Raji (cell line): Measurements from ENCODE around the gene FAM110D.

Experiments used
- POLR2A ChIP-seq: IDR thresholded peaks from 2 replicates; pipeline ENCODE4 v1.6.1; 2011; ENCODE audit warnings: low read depth, low read length, control low read depth; ENCODE audit not compliant: insufficient read depth

FAM110D gene

DNA sequence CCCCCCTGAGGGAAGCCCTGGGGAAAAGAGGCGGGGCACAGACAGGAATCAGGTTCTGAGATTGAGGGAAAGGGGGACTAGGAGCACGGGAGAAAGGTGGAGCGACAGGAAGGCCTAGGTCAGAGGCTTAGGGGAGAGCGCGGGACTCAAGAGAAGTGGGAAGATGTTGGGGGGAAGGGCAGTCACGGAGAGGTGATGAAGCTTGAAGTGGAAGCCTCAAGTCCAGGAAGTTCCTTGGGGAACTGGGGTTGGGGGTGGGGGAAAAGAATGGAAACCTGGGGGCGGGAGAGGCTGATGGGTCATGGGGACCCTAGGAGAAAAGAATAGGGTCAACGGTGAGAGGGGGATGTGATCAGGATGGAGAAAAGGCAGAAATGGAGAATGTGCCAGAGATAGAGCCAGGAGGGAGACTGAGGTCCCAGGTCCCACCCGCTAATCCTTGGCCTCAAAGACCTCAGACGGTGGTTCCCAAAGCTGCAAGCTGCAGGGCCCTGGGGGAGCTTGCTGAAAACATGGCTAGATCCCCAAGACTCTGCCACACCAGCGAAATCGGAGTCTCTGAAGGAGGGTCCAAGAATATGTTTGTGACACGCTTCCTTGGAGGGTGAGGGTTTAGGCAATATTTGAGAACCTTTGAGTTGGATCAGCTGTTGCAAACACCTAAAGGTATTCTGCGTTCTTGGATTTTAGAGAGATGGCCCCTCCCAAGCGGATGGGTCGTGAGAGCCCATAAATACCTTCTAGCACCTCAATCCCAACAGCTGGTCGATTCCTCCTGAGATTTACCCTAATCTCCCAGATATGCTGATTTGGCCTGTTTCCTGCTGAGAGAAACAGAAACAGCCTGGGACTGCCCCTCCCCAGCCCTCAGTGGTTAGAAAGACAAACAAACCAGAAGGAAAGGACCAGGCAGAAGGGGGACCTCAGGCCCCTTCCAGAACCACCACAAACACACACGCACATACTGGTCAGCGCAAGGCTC is 6.3 kb downstream of the FAM110D start:
- TF ChIP-seq POLR2A, result no peak

DNA sequence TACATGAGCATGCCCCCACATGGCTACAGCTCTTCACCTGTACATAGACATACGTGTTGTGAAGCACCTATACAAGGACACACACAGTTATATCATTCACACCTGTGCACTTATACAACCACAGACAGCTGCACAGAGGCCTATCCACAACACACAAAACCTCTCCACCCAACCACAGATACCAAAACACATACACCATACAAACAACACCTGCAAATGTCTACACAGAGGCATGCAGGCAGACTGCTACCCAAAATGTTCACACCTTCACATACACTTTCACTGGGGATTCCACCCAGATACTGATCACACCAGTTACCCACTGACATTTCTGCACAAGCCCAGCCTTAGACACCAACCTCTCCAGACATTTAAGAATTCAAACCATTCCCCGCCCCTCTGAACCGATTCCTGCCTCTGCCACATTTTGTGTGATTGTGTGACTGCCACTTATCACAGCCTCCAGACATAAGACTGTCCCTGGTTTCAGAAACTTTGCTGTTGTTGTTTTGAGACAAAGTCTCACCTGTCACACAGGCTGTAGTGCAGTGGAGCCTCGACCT is 7.9 kb downstream of the FAM110D start:
- TF ChIP-seq POLR2A, result no peak

DNA sequence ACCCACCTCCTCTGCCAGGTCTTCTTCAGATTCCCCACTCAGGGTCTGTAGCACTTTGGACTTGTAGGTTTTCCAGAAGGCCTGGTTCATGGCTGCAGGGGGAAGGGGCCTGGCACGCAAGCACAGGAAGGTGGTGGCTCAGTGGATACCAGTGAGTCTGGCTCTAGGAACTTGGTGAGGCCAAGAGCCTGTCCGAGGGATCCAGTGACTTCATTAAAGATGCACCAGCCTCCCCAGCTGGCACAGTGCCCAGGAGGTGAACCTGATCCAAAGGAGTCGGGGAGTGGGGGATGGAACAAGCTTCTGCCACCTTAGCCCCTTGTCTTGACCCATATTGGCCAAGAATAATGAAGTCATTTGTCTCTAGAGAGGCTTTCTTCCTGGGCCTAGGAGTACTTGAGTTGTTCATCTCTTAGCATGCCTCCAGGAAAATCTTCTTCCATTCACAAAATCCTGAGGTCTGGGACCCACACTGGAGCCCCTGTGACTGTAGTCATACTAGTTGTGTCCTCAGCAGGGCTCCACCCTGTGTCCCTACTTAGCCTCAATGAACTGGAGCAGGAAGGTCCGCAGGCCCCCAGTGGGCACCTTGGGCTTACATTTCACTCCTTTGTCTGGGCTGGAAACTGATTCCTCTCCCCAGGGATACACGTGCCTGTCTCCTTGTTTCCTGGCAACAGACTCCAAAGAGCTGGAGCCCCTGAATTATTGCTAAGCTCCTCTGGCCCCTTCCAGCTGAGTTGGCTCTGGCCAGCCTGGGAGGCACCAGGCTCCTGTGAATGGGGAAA is 9.7 kb downstream of the FAM110D start, which contains the start of gene C1orf232:
C1orf232 (minus strand) TSS at position 554 of the 788 bp plus-strand sequence; CDS start at position 90, 464 bp downstream.
- no peak for TF ChIP-seq POLR2A

DNA sequence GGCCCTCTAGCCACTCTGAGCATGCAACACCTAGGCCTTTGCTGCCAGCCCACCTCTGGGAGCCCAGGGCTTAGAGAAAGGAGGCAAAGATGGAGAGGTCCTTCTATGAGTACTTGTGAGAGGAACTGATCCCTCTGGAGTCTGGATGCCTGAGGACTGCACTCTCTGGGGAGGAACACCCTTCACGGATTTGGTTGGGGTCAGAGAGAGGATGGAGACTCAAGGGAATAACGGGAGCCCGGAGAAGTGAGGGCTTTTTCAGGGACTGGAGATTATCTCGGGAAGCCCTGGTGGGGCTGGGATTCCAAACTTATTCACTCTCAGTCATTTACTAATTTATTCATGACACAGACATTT is 10.3 kb downstream of the FAM110D start:
- TF ChIP-seq POLR2A, result no peak

DNA sequence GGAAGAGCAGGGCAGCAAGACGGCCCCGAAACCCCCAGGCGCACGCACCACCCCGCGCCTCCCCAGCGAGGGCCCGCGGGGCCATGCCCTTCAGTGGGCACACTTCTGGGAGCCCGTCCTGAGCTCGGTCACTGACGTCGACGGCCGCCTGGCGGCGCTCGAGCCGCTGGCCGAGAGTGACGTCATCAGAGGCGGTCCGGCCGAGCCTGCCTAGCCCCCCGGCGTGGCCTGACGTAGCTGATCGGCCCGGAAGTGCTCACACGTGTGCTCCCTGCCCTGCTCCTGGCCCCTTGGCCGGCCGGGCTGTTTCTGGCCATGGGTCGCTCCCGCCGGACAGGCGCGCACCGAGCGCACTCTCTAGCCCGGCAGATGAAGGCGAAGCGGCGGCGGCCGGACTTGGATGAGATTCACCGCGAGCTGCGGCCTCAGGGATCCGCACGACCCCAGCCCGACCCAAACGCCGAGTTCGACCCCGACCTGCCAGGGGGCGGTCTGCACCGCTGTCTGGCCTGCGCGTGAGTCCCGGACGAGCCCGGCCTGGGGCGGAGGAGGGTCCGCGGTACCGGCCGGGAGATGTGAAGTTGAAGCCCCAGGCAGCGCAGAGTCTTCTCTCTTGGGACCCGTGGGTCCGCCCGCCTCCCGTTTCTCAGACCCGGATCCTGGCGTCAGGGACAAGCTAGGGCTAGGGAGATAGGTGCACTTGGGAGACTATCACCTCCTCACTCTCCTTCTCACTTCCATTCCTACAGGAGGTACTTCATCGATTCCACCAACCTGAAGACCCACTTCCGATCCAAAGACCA is 11.0 kb downstream of the FAM110D start, which contains the start of gene ZNF593:
ZNF593 (plus strand) TSS at position 240 of the 803 bp plus-strand sequence; CDS start at position 316, 76 bp downstream.
- TF ChIP-seq POLR2A, result peak; percentile 98

DNA sequence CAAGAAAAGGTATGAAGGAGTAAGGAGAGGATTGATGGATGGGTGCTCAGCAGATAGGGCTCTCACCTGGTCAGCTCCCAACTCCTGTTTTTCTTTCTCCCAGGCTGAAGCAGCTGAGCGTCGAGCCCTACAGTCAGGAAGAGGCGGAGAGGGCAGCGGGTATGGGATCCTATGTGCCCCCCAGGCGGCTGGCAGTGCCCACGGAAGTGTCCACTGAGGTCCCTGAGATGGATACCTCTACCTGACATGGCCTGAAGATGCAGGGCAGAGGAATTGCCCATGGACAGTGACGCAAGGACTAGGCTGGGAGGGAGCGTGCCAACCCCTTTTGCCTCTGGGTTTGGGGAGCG is 11.6 kb downstream of the FAM110D start:
- TF ChIP-seq POLR2A, result no peak

DNA sequence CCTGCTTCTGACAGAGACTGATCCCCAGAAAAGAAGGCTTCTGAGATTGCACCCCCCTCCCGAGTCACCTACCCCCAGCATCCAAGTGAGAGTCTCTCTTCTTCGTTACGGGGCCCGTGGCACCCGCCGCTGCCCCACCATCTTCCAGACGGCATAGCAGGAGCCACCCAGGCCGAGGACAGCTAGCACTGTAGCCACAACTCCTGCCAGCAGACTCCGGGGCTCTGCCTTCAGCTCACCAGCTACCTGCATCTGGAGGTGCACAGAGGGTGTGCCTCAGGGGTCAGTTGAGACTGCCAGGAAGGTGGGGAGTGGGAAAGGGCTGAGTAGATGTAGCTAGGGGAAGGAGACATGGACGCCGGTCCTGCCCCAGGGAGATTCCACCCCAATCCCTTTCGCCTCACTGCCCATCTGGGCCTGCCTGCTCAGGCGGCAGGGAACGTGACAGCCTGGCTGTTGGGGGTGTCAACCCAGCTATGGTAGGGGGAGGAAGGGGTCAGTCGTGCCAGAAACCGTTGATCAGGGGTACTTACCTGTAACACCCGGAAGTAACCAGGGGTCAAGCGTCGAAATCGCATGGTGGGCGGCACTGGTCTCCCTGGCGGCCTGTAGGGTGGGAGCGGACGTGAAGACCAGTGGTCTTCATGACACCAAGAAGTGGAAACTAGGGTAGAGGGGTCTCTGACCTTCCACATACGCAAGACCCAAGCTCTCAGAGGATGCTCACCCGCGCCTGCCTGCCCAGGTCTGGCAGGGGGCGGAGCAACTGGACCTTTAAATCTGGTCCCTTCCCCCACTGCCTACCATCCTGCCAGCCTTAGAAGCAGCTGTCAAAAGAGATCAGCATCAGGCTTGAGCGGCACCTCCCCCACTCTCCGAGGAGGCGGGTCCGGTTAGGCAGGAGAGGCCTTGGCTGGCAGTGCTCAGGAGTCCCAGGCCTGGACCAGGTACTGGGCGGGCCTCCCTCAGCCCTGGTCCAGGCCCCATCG is 12.5 kb downstream of the FAM110D start, which contains the start of gene ZNF593OS:
ZNF593OS (minus strand) TSS at position 749 of the 989 bp plus-strand sequence; CDS start at position 578, 171 bp downstream.
- no peak for TF ChIP-seq POLR2A

DNA sequence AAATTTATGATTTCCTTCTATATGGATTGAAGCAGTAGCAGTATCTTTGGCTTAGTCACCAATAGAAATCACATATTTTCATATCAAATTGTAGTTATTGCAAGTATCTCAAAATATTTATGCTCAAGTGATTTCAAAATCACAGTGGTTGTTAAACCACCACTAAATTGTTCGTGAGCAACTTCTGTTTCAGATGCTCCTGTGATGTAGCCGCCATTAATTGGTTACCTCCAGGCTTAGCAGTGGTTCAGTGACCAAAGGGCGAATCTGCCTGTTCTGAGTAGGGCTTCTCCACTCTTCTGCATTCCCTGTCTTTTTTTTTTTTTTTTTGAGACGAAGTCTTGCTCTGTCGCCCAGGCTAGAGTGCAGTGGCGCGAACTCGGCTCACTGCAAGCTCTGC is 16.5 kb downstream of the FAM110D start:
- no peak for TF ChIP-seq POLR2A

DNA sequence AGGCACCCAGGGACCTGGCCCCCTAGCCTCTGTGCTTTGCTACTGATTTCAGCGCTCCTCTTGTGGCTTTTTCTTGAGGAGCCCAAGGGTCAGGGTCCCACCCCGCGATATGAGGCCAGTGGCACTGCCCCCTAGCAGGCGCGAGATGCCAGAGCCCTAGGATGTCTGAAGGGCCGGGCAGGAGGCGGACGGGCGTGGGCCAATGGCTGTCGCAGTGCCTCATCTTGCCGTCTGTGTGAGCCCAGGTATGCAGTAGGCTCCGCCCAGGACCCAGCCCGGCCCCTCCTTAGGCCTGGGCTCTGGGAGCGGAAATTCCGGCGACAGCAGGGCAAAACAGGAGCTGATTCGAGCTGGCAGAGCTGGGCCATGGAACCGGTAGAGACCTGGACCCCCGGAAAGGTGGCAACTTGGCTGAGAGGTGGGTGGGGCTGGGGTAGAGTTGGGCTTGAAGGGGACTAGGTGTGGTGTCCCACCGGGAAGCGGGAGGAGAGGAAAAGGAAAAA is 18.4 kb downstream of the FAM110D start, which contains the start of gene CNKSR1:
CNKSR1 (plus strand) TSS at position 310 of the 503 bp plus-strand sequence; CDS start at position 367, 57 bp downstream.
- TF ChIP-seq POLR2A, result no peak

DNA sequence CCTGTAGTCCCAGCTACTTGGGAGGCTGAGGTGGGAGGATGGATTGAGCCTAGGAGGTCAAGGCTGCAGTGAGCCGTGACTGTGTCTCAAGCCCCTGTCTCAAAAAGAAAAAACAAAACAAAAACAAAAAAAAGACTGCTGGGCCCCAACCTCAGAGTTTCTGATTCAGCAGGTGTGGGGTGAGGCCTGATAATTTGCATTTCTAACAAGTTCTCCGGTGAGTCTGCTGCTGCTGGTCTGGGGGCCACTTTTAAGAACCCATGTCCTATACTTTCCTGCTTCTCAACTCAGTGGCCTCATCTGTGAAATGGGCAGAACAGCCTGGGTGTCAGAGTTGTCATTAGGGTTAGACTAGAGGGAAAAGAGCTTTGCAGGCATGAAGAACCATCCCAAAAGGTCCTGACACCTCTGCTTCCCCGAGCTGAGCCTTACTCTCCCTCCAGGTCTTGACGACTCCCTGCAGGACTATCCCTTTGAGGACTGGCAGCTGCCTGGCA is 21.2 kb downstream of the FAM110D start:
- TF ChIP-seq POLR2A, result no peak

DNA sequence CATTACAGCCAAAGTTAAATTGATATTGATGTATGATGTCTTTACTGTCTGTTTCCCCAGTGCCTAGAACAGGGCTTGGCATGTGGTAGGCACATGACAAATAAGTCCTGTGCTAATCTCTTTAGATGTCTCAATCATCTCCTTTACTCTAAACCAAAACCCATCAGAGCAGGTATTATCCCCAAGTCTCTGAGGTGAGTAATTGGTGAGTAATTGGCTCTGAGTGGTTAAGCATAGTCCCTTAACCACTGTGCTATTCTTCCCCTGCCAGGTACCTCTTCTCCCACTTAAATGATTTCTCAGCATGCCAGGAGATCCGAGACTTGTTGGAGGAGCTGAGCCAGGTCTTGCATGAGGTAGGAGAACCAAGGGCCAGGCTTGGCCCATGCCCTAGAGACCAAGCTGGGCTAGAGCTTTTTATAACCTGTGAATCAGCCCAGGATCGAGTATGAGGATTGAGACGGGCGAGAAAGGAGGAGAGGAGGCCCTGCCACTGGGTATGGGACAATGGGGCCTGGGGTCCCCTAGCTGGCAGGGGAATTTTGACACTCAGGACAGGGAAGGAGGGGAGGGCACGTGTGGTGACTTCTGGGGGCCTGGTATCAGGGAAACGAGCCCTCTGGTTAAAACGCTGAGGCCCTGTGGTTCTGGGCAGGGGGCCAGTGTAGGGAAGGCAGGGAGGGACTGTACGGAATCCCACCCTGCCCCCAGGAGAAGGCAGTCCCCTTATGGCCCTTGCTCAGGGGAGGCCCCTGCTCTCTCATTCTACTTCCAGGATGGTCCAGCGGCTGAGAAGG is 22.9 kb downstream of the FAM110D start:
- no peak for TF ChIP-seq POLR2A

DNA sequence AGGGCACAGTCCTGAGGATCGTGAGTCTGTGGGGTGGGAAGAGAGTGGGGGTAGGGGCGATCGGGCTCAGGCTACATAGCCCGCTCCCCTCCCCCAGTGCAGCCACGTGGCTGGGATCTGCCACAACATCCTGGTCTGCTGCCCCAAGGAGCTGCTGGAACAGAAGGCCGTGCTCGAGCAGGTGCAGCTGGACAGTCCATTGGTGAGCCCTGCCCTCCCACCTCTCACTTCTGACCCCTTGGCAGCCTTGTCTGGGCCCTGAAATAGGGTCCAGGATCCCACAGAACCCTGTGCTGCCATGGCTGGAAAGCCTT is 23.5 kb downstream of the FAM110D start:
- TF ChIP-seq POLR2A, result no peak

DNA sequence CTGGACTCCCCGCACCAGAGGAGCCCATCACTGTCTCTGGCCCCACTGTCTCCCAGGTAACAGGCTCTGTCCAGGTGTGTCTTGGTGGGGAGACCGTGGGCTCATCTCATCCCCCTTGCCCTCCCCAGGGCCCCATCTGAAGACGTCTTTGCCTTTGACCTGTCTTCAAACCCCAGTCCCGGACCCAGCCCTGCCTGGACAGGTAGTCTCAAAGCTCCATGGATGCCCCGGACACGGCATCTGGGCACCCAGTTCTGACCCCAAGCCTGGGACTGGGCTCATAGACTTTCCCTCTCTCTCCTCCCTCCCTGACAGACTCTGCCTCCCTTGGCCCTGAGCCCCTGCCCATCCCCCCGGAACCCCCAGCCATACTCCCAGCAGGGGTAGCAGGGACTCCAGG is 25.2 kb downstream of the FAM110D start:
- no peak for TF ChIP-seq POLR2A

DNA sequence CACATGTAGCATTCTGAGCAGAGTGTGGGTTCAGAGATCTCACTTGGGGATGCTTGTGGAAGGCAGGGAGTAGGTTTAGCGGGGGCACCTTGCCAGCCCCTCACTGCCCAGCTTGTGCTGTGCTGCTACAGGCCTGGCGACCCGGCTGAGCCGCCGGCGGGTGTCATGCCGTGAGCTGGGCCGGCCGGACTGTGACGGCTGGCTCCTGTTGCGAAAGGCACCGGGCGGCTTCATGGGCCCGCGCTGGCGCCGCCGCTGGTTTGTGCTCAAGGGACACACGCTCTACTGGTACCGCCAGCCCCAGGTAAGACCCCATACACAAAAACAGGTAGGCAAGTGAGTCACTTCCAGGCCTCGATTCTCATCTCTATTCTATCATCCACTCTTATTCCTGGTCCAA is 26.0 kb downstream of the FAM110D start:
- TF ChIP-seq POLR2A, result no peak
